Right lobe of liver (tissue), 4 donors: ENCODE data around the gene CORO6.

Source experiments
- POLR2A ChIP-seq: fragments of 450-650 bp; IDR thresholded peaks from one replicate; pipeline ENCODE4 v1.6.1; 2017; ENCODE audit warnings: antibody characterized with exemption, mild to moderate bottlenecking
- TF ChIP-seq, protein P1 (sequence below), 4 donors: fragments of 200-600 bp in 3 of 4; fragments of 450-650 bp in 1 of 4; IDR thresholded peaks; one replicate each; pipeline versions ENCODE4 v1.5.1 to v1.8.0; 2016 to 2022; ENCODE audit warnings: antibody characterized with exemption in 4 of 4, mild to moderate bottlenecking in 2 of 4
- donor health status: DM: no; HTN: no; CAD: no.
- donor health status: DM: no; HTN: no; CAD: no.
- donor health status: DM: no; HTN: yes; CAD: no.

DNA sequence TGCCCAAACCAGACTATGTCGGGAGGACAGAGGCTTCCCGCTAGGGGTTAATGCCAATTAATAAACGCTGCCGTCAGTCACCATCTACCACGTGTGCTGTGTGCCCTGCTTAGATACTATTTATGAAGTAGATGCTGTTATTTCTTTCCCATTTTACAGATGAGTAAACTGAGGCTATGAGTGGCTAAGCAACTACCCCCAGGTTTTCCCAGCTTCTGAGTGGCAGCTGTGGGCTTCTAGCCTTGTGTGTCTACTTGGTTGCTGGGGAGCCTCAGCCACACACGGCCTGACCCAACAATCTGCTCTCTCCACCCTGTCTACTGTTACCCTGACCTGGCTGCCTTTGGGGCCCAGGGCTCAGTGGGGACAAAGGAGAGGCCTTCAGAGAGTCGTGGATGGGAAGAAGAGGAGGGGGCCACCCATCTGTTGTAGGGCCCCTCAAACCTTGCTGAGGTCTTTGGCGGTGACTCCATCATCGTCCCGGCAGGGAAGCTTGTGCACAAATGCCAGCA lies 40.4 kb downstream of the CORO6 start:
- no peak for TF ChIP-seq POLR2A
- TF ChIP-seq, protein P1, sequence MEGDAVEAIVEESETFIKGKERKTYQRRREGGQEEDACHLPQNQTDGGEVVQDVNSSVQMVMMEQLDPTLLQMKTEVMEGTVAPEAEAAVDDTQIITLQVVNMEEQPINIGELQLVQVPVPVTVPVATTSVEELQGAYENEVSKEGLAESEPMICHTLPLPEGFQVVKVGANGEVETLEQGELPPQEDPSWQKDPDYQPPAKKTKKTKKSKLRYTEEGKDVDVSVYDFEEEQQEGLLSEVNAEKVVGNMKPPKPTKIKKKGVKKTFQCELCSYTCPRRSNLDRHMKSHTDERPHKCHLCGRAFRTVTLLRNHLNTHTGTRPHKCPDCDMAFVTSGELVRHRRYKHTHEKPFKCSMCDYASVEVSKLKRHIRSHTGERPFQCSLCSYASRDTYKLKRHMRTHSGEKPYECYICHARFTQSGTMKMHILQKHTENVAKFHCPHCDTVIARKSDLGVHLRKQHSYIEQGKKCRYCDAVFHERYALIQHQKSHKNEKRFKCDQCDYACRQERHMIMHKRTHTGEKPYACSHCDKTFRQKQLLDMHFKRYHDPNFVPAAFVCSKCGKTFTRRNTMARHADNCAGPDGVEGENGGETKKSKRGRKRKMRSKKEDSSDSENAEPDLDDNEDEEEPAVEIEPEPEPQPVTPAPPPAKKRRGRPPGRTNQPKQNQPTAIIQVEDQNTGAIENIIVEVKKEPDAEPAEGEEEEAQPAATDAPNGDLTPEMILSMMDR (IDR thresholded peaks at IDR 0.05): no peak
